DMS 273 (cell line): Measurements from ENCODE around the gene LRP1B.

ENCODE experiments used
- DNase-seq: peaks from one replicate; lab custom pipeline; 2025; ENCODE audit not compliant: unreplicated experiment; lab: John Stamatoyannopoulos, UW

Gene LRP1B

DNA sequence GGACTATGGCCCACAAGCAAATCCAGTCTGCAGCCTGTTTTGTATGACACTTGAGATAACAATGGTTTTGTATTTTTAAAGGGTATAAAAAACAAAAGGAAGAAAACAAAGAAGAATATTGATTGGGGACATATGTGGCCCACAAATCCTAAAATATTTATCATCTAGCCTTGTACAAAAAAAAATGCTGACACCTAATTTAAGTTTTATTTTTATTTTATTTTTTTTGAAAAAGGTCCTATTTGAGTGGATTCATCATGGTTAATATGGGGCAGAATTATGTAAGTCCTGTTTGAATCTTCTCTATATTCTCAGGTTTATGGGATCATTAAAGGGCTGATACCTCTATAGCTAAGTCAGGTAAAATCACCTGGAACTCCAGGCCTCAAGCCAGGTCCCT is 525.7 kb downstream of the LRP1B start:
- DNase-seq: no peak

DNA sequence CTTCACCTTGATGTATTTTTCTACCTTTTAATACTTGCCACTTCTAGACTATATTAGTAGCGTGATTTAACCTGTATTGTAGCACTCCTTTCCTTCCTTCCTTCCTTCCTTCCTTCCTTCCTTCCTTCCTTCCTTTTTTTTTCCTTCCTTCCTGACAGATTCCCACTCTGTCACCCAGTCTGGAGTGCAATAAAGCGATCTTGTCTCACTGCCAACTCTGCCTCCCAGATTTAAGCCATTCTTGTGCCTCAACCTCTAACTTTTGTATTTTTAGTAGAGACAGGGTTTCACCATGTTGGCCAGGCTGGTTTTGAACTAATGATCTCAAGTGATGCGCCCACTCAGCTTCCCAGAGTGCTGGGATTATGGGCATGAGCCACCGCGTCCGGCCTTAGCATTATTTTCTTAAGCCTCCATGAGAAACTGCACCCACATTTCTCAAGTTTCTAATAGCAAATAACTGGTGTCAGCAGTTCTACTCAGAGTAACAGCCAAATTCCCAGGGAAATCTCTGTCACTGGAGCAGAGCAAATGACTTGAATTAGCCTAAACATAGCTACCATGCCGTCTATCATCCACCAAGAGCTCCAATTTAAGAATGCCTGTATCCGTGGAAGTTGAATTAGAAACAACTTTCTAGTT is 529.2 kb downstream of the LRP1B start:
- no peak for DNase-seq

GRCh38 chr2:141599721-141600120 is 531.1 kb downstream of the LRP1B start:
- no peak for DNase-seq

DNA sequence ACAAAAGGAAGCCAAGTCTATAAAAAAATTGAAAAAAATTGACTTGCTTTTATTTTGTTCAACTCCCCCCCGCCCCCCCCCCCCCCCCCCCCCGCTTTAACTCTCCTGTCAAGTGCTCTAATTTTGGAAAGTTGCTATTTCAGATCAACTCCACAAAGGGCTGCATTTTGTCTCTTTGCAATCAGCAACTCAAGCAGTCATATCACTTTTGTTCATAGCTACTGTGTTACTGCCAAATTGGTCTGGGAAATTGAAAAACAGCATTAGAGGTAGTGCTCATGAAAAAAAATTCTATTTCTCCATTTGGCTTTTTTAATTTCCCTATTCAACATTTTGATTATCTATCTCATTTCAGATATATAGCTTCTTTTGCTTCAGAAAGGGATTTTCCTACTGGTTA is 531.8 kb downstream of the LRP1B start:
- DNase-seq: no peak

DNA sequence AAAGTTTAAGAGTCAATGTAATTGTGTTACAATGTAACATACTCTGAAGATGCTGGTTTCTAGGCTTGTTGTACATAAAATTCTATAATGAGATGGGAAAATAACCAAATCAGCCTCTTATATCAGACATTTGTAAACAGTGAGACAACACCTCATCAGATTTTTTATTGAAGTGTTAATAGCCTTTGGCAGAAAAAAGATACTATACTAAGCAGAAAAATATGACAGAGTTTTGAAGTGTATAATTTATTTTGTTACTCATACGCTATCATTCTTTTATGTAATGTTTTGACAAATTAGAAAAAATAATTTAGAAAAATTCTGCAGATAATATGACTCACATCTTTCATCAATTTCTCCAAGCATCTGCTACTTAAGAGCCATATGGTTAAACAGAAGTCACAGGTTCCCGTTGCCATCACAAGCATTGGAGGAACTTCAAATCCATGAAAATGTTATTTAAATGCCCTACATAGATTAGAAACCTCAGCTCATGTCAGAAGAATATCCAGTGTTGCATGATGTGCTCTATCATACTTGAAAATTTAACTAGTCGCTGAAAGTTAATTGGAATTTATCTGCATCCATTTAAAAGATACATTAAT is 535.4 kb downstream of the LRP1B start:
- DNase-seq: peak; percentile 46

- no peak for DNase-seq
Measured at GRCh38 chr2:141591787-141592186, 539.0 kb downstream of the LRP1B start.

- no peak for DNase-seq
Measured at GRCh38 chr2:141590620-141591019, 540.2 kb downstream of the LRP1B start.

DNA sequence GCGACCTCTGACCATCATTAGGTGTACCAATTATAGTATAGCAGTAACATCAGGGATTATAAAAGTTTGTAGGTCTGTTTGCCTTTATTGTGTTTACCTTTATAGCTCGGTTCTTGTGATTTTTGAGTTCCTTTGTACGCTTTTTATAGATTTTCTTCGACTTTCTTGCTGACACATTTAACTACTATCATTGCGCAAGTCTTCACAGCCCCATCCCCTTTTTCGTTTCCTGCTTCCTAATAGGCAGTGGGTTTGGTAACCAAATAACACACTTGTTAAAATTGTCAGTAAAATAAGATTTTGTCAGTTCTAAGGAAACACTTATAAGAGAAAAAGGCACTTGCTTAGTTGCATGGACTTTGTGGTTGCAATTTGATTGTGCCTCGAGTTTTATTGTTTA is 541.5 kb downstream of the LRP1B start:
- no peak for DNase-seq

GRCh38 chr2:141586985-141587384 is 543.8 kb downstream of the LRP1B start:
- DNase-seq: no peak

DNA sequence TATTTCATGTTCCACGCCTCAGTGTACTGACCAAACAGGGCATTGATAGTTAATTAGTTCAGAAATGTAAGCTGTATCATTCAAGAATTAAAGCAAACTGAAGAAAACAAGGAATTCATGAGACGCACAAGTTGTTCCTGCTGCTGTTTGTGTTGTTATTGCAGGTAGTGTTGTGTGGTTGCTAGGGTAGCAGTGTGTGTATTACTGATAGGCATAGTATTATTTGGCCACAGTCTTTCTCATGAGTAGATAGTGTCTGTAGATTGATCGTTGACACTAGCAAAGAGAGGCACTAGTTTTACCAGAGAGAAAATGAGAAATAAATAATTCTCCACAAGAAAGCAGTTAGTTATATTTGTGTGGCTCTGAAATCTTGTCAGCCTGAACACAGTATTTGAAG is 548.6 kb downstream of the LRP1B start:
- no peak for DNase-seq

DNA sequence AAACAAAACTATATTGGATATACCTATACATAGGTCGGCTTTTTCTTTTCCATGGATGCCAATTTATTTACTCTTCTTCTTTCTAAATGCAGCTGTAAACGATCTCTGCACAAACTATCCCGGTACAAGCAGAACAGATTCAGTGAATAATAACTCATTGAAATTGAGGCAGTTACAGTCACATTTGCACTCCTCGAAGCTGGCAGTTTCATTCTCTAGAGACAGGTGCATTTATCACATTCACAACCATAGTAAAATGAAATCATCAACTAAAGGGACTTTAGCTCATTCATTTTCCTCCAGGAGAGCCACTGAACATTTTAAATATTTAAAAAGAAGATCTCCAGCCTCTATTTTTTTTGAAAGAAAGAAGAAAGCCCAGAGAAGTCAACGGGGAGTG is 551.7 kb downstream of the LRP1B start:
- no peak for DNase-seq

DNA sequence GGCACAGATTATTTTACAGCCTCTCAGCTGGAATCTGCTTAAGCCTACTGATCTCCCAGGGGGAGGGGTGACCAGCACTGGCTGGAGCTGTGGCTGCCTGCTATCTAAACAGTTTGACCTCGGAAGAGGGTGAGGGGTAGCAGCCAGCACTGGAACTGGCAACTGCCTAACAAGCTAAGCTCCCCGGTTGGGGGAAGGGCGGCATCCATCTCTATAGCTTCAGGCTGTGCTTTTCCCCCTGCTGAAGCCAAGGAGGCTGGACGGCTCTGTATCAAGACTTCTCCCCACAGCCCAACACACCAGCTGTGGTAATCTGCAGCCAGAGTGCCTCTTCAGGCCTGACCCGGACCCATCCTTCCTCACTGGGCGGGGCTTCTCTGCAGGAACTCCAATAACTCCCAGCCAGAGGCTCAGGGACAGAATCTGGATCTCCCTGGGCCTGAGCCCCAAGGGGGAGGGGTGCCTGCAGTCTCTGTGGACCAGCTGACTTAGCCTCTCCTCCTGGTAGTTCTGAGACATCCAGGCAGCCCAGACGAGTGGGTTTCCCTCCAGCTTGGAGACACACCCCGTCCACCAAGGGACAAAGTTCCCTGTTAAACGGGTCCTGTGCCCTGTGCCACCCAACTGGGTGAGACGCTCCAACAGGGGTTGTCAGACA is 560.2 kb downstream of the LRP1B start:
- no peak for DNase-seq

GRCh38 chr2:141569941-141570340 is 560.9 kb downstream of the LRP1B start:
- no peak for DNase-seq

DNA sequence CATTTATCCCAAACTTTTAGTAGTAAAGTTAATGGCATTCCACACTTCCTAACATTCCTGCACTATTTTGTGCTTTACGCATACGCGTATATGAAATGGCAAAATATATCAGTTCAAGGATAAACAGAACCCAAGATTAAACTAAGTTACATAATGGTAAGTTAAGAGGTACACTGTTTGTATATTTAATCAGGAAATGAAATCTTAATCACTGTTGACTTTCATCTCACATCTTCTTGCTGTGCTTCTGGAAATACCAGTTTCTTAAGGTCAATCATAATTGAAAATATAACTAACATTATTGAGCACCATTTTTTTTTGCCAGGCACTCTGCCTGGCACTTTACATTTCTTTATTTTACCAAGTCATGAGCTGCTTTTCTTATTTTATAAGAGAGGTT is 565.2 kb downstream of the LRP1B start:
- no peak for DNase-seq

- no peak for DNase-seq
Measured at GRCh38 chr2:141560723-141561122, 570.1 kb downstream of the LRP1B start.

GRCh38 chr2:141557329-141558095 is 573.3 kb downstream of the LRP1B start:
- DNase-seq: no peak

- DNase-seq: no peak
Measured at GRCh38 chr2:141555876-141556470, 574.8 kb downstream of the LRP1B start.

DNA sequence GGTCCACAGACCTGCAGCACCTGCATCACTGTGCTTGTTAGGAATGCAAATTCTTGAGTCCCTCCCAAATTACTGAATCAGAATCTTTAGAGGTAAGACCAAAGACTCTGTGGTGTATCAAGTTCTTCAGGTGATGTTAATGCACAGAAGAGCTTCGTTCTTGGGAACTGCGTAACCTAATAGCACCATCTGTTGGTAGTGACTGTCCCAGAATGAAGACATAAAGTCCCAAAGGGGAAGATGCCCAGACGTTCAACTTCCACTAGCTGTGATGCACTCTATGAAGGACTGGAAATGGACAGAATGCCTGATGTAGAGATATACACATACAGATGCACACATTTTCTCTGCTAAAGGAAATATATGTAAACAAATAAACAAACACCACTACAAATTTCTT is 576.0 kb downstream of the LRP1B start:
- peak; percentile 79 for DNase-seq

GRCh38 chr2:141534666-141535362 is 596.0 kb downstream of the LRP1B start:
- no peak for DNase-seq

DNA sequence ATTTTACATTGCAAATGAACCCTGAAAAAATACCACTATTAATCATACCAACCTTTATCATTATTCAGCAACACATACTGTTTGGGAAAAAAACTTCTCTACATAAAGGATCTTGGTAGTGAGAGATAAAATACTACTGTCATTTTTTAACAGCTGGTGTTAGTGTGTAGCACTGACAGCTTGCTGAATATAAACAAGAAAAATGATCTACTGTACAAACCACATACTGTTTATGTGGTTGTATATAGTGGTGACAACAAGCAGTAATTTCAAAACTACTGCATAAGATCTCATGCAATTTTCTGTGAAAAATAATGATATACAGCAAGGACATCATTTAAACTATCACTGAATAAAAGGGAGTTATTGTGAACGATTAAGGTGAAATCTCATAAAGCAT is 601.2 kb downstream of the LRP1B start:
- DNase-seq: peak; percentile 27

GRCh38 chr2:141528990-141529389 is 601.8 kb downstream of the LRP1B start:
- DNase-seq: no peak
